Endodermal cell (in vitro differentiated cells): Measurements from ENCODE around the gene POLR2J. TPM values are rescaled to one million over a fixed set of nuclear protein-coding genes. Genes with fewer than 3 reads are reported as not detected.
"Not testable (repeated sequence)": the region's sequence is repeated elsewhere in the genome, so short reads cannot be mapped to it uniquely, and the experiment has no call there.

Source experiments
- DNase-seq: peaks from one replicate; pipeline ENCODE4 v3.0.0-alpha.2; 2017
- H3K27ac ChIP-seq: 2 replicates; pipeline ENCODE4 v1.5.1; 2013; ENCODE audit warnings: mild to moderate bottlenecking, low read depth, low read length, moderate library complexity
- H3K27me3 ChIP-seq: 2 replicates; pipeline ENCODE4 v1.6.1; 2013; ENCODE audit warnings: mild to moderate bottlenecking, low read length, moderate library complexity; ENCODE audit not compliant: insufficient read depth, control insufficient read depth, poor library complexity, severe bottlenecking
- H3K36me3 ChIP-seq: 2 replicates; pipeline ENCODE4 v1.7.0; 2013; ENCODE audit warnings: mild to moderate bottlenecking, low read length, moderate library complexity; ENCODE audit not compliant: control insufficient read depth, insufficient read depth
- H3K4me1 ChIP-seq: one replicate; pipeline ENCODE4 v1.7.0; 2013; ENCODE audit warnings: low read length; ENCODE audit not compliant: control insufficient read depth, insufficient read depth
- H3K4me3 ChIP-seq: 2 replicates; pipeline ENCODE4 v1.5.1; 2013; ENCODE audit warnings: mild to moderate bottlenecking, low read length, moderate library complexity
- H3K9ac ChIP-seq: 2 replicates; pipeline ENCODE4 v1.6.1; 2013; ENCODE audit warnings: mild to moderate bottlenecking, low read length, moderate library complexity; ENCODE audit not compliant: poor library complexity, severe bottlenecking; ENCODE audit errors: extremely low read depth
- H3K9me3 ChIP-seq: 2 replicates; pipeline ENCODE4 v1.6.1; 2013; ENCODE audit warnings: mild to moderate bottlenecking, low read length, moderate library complexity; ENCODE audit not compliant: control insufficient read depth
- H3K27ac Mint-ChIP-seq: 2 replicates; pipeline ENCODE4 v1.8.0; 2020; ENCODE audit warnings: mixed read lengths
- H3K27me3 Mint-ChIP-seq: 2 replicates; pipeline ENCODE4 v1.8.0; 2021; ENCODE audit warnings: mild to moderate bottlenecking, mixed read lengths; ENCODE audit not compliant: insufficient read depth
- H3K36me3 Mint-ChIP-seq: 2 replicates; pipeline ENCODE4 v1.8.0; 2020; ENCODE audit warnings: low read depth, mixed read lengths
- H3K4me1 Mint-ChIP-seq: 2 replicates; pipeline ENCODE4 v1.8.0; 2020; ENCODE audit warnings: mixed read lengths
- H3K4me3 Mint-ChIP-seq: 2 replicates; pipeline ENCODE4 v1.8.0; 2020; ENCODE audit warnings: mild to moderate bottlenecking, moderate library complexity, mixed read lengths
- H3K9me3 Mint-ChIP-seq: 2 replicates; pipeline ENCODE4 v1.8.0; 2020; ENCODE audit warnings: mild to moderate bottlenecking, mixed read lengths
- CTCF ChIP-seq: fragments of 200-600 bp; sonication (generic); conservative IDR thresholded peaks from 2 replicates; pipeline ENCODE4 v1.5.0; 2021; ENCODE audit warnings: antibody characterized with exemption, mild to moderate bottlenecking
- WGBS, 2 experiments: methylation state at CpG; one replicate each; pipeline versions ENCODE4 v1.1.5 to v1.1.7; 2013; ENCODE audit warnings: missing lambda C conversion rate in 2 of 2, mixed read lengths in 1 of 2; ENCODE audit not compliant: insufficient coverage in 1 of 2, insufficient read length in 1 of 2; 5-methylcytosine and 5-hydroxymethylcytosine counted together
- long read RNA-seq, 4 experiments: library from polyadenylated mRNA in 2 of 4; library from RNA in 1 of 4; library from capped mRNA in 1 of 4; stranded (forward) in 3 of 4; unstranded in 1 of 4; transcript quantifications; one replicate each; pipeline ENCODE4 v2.0.0, GENCODE V29; 2020 to 2021; ENCODE audit warnings: inconsistent platforms in 1 of 4
- polyA plus RNA-seq, 2 experiments: library from polyadenylated mRNA; stranded (reverse); fragments of 50-300 nt; gene quantifications; one replicate each; pipeline ENCODE4 v1.2.3, GENCODE V29; 2013
- total RNA-seq, 2 donors: library from RNA; stranded (reverse); fragmentation: NEBNext Ultra II Directional in 1 of 2; extraction: Animal tissue kit (Norgen Biotek cat#: 25700) in 1 of 2; gene quantifications; 2 replicates in 1 of 2; 3 replicates in 1 of 2; pipeline ENCODE4 v1.2.1, GENCODE V29; 2021

Gene POLR2J
- total RNA-seq: 10 to 100 TPM; 48.6 to 59.0 TPM
- 81.5 TPM for polyA plus RNA-seq (2013, experiment 1 of 2)
- polyA plus RNA-seq (2013, experiment 2 of 2): 71.7 TPM
- long read RNA-seq, experiment 1, transcript POLR2J-201 (4 exons, 932 nt): major isoform, 51 of 58 reads
- long read RNA-seq, experiment 1, partial matches to known transcripts: 4 of 58 reads
- long read RNA-seq, experiment 1, other reads (novel, unspliced or antisense): 3 of 58 reads
- long read RNA-seq, experiment 2, transcript POLR2J-201 (4 exons, 932 nt): major isoform, 94 of 104 reads
- long read RNA-seq, experiment 2, partial matches to known transcripts: 5 of 104 reads
- long read RNA-seq, experiment 2, other reads (novel, unspliced or antisense): 5 of 104 reads
- long read RNA-seq, experiment 3, transcript POLR2J-201 (4 exons, 932 nt): major isoform, 34 of 50 reads
- long read RNA-seq, experiment 3, partial matches to known transcripts: 11 of 50 reads
- long read RNA-seq, experiment 3, other reads (novel, unspliced or antisense): 5 of 50 reads
- long read RNA-seq, experiment 4, transcript POLR2J-201 (4 exons, 932 nt): major isoform, 7 of 9 reads
- long read RNA-seq, experiment 4, partial matches to known transcripts: 1 of 9 reads
- long read RNA-seq, experiment 4, other reads (novel, unspliced or antisense): 1 of 9 reads

- DNase-seq: peak; percentile 82
- H3K9ac ChIP-seq, H3K36me3 ChIP-seq, H3K36me3 Mint-ChIP-seq, H3K9me3 ChIP-seq, H3K27me3 ChIP-seq, H3K9me3 Mint-ChIP-seq, H3K27me3 Mint-ChIP-seq, H3K27ac ChIP-seq, H3K4me1 ChIP-seq, H3K4me1 Mint-ChIP-seq, H3K4me3 ChIP-seq: not testable (repeated sequence)
- H3K27ac Mint-ChIP-seq: peak within 1 kb of the TSS; percentile 87
- TF ChIP-seq CTCF: peak; percentile 37
- H3K4me3 Mint-ChIP-seq: peak within 1 kb of the TSS; percentile 77
- WGBS, 2 experiments: 0% methylated on average over 31 of the region's 72 CpGs; no CpG with 5 or more reads in 1 of the 2 experiments
Observed at GRCh38 chr7:102478314-102479208, at the start of gene POLR2J. Gene POLR2J (minus strand): TSS chr7:102478922. CDS start chr7:102478860, 62 bp downstream.

- H3K4me1 Mint-ChIP-seq, DNase-seq, H3K36me3 ChIP-seq, H3K27me3 ChIP-seq, H3K27me3 Mint-ChIP-seq, H3K27ac Mint-ChIP-seq, H3K9me3 ChIP-seq, H3K36me3 Mint-ChIP-seq, H3K4me3 ChIP-seq, H3K9ac ChIP-seq, H3K27ac ChIP-seq, H3K4me3 Mint-ChIP-seq, H3K9me3 Mint-ChIP-seq, H3K4me1 ChIP-seq: not testable (repeated sequence)
- no CpG with 5 or more reads among the region's 13 CpGs for WGBS, 2 experiments
Observed at GRCh38 chr7:102527822-102528793, 49.4 kb upstream of the POLR2J start.

GRCh38 chr7:102527182-102527581, 48.5 kb upstream of the POLR2J start:
- H3K9ac ChIP-seq, H3K4me3 ChIP-seq, H3K4me1 ChIP-seq, H3K4me3 Mint-ChIP-seq, H3K36me3 Mint-ChIP-seq, H3K27ac Mint-ChIP-seq, H3K27ac ChIP-seq, H3K27me3 Mint-ChIP-seq, DNase-seq, H3K27me3 ChIP-seq, H3K4me1 Mint-ChIP-seq, H3K9me3 ChIP-seq, H3K9me3 Mint-ChIP-seq, H3K36me3 ChIP-seq: not testable (repeated sequence)
- WGBS, 2 experiments: 88% methylated on average over 1 of the region's 8 CpGs; no CpG with 5 or more reads in 1 of the 2 experiments

GRCh38 chr7:102524803-102525202, 46.1 kb upstream of the POLR2J start:
- not testable (repeated sequence) for H3K9me3 Mint-ChIP-seq, H3K4me1 Mint-ChIP-seq, H3K27me3 Mint-ChIP-seq, H3K27ac ChIP-seq, H3K36me3 Mint-ChIP-seq, H3K4me3 Mint-ChIP-seq, DNase-seq, H3K27ac Mint-ChIP-seq, H3K27me3 ChIP-seq, H3K4me3 ChIP-seq, H3K9me3 ChIP-seq, H3K36me3 ChIP-seq, H3K4me1 ChIP-seq, H3K9ac ChIP-seq
- WGBS, 2 experiments: no CpG with 5 or more reads among the region's 2 CpGs

- not testable (repeated sequence) for H3K4me1 Mint-ChIP-seq, H3K9me3 Mint-ChIP-seq, H3K9ac ChIP-seq, H3K27ac ChIP-seq, H3K27ac Mint-ChIP-seq, H3K27me3 ChIP-seq, H3K27me3 Mint-ChIP-seq, H3K36me3 ChIP-seq, H3K9me3 ChIP-seq, H3K4me3 ChIP-seq, H3K4me3 Mint-ChIP-seq, H3K36me3 Mint-ChIP-seq, DNase-seq, H3K4me1 ChIP-seq
- no CpG with 5 or more reads among the region's 5 CpGs for WGBS, 2 experiments
Observed at GRCh38 chr7:102520797-102521196, 42.1 kb upstream of the POLR2J start.
